Erythroblast (primary cell): Measurements from ENCODE around the gene DPP10.

Experiments
- GATA1 ChIP-seq: IDR thresholded peaks from 2 replicates; pipeline ENCODE4 v1.6.1; 2011; ENCODE audit warnings: low read depth, mild to moderate bottlenecking, control low read depth, low read length, moderate library complexity
- POLR2A ChIP-seq: IDR thresholded peaks from 2 replicates; pipeline ENCODE4 v1.6.1; 2011; ENCODE audit warnings: mild to moderate bottlenecking, low read length

DNA sequence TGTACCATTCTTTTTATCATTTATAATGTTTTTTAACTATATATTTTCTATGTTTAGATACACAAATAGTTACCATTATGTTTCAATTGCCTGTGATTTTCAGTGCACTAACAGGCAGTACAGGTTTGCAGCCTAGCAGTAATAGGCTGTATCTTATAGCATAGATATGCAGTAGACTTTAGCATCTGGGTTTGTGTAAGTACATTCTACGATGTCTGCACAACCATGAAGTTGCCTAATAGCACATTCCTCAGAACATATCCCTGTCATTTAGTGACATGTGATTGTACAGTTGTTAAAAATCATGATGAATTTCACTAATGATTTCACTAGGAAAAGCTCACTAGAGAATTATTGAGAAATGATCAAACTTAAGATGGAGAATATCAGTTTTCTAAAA is 884.6 kb downstream of the DPP10 start:
- TF ChIP-seq POLR2A (no peak), GATA1 (no peak)
